WTC11 (cell line): ENCODE measurements around the gene GRK2.

Source experiments
- NFYB ChIP-seq: sonication (generic); formaldehyde crosslinking; conservative IDR thresholded peaks from 2 replicates; pipeline ENCODE4 v1.8.0; 2022; ENCODE audit warnings: low read depth, missing genetic modification reagents
- TF ChIP-seq, protein P1 (sequence below): fragments of 200-600 bp; IDR thresholded peaks from 2 replicates; pipeline ENCODE4 v1.8.0; 2022; ENCODE audit warnings: antibody characterized with exemption
- TF ChIP-seq, protein P2 (sequence below): sonication (generic); formaldehyde crosslinking; IDR thresholded peaks from 2 replicates; pipeline ENCODE4 v1.8.0; 2023; ENCODE audit warnings: missing genetic modification reagents

DNA sequence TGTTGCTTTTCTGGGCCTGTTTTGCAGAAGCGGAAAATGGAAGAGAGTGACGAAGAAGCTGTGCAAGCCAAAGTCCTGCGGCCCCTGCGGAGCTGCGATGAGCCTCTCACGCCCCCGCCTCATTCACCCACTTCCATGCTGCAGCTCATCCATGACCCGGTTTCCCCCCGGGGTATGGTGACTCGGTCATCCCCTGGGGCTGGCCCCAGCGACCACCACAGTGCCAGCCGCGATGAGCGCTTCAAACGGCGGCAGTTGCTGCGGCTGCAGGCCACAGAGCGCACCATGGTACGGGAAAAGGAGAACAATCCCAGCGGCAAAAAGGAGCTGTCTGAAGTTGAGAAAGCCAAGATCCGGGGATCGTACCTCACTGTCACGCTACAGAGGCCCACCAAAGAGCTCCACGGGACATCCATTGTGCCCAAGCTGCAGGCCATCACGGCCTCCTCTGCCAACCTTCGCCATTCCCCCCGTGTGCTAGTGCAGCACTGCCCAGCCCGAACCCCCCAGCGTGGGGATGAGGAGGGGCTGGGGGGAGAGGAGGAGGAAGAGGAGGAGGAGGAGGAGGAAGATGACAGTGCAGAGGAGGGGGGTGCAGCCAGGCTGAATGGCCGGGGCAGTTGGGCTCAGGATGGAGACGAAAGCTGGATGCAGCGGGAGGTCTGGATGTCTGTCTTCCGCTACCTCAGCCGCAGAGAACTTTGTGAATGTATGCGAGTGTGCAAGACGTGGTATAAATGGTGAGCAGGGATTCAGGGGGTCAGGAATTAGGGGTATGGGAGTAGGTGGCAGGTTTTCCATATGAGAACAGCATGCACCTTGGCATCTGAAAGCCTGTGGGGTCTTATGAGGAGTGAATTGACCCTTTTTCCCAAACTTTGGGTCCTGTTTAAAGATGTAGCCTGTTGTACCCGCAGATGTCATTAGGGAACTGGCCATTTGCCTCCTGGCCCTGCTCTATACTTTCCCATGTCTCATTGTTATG, 15.9 kb upstream of the GRK2 start:
- TF ChIP-seq, protein P1, sequence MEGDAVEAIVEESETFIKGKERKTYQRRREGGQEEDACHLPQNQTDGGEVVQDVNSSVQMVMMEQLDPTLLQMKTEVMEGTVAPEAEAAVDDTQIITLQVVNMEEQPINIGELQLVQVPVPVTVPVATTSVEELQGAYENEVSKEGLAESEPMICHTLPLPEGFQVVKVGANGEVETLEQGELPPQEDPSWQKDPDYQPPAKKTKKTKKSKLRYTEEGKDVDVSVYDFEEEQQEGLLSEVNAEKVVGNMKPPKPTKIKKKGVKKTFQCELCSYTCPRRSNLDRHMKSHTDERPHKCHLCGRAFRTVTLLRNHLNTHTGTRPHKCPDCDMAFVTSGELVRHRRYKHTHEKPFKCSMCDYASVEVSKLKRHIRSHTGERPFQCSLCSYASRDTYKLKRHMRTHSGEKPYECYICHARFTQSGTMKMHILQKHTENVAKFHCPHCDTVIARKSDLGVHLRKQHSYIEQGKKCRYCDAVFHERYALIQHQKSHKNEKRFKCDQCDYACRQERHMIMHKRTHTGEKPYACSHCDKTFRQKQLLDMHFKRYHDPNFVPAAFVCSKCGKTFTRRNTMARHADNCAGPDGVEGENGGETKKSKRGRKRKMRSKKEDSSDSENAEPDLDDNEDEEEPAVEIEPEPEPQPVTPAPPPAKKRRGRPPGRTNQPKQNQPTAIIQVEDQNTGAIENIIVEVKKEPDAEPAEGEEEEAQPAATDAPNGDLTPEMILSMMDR = no peak
- no peak for TF ChIP-seq NFYB (CRISPR knock-in tag)
- TF ChIP-seq, protein P2, sequence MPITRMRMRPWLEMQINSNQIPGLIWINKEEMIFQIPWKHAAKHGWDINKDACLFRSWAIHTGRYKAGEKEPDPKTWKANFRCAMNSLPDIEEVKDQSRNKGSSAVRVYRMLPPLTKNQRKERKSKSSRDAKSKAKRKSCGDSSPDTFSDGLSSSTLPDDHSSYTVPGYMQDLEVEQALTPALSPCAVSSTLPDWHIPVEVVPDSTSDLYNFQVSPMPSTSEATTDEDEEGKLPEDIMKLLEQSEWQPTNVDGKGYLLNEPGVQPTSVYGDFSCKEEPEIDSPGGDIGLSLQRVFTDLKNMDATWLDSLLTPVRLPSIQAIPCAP = no peak
